Neutrophil (primary cell): Measurements from ENCODE around the gene RAD51B.

Experiments
- H3K27ac ChIP-seq: fragments of 200-600 bp; sonication (generic); 2 replicates; pipeline ENCODE4 v1.5.1; 2016; ENCODE audit warnings: mild to moderate bottlenecking, moderate library complexity
- H3K27me3 ChIP-seq: fragments of 200-600 bp; sonication (generic); 2 replicates; pipeline ENCODE4 v1.6.0; 2016; ENCODE audit warnings: mild to moderate bottlenecking
- H3K36me3 ChIP-seq: fragments of 200-600 bp; sonication (generic); 2 replicates; pipeline ENCODE4 v1.5.1; 2017
- H3K4me1 ChIP-seq, 2 experiments: fragments of 200-600 bp in 1 of 2; sonication (generic) in 1 of 2; 1 replicate in 1 of 2; 2 replicates in 1 of 2; pipeline versions ENCODE4 v1.5.1 to v1.6.1; 2013 to 2016; ENCODE audit warnings: low read depth in 1 of 2, low read length in 1 of 2, mild to moderate bottlenecking in 1 of 2, moderate library complexity in 1 of 2; ENCODE audit not compliant: control insufficient read depth in 1 of 2, insufficient read depth in 1 of 2
- H3K4me3 ChIP-seq, 2 experiments: fragments of 200-600 bp in 1 of 2; sonication (generic) in 1 of 2; 1 replicate in 1 of 2; 2 replicates in 1 of 2; pipeline ENCODE4 v1.5.1; 2013 to 2016; ENCODE audit warnings: low read depth in 1 of 2, low read length in 1 of 2, mild to moderate bottlenecking in 1 of 2, moderate library complexity in 1 of 2
- H3K9me3 ChIP-seq: fragments of 200-600 bp; sonication (generic); 2 replicates; pipeline ENCODE4 v1.5.1; 2016
- CTCF ChIP-seq: fragments of 200-600 bp; sonication (generic); IDR thresholded peaks from 2 replicates; pipeline ENCODE4 v1.5.1; 2016; ENCODE audit warnings: antibody characterized with exemption

Gene RAD51B

GRCh38 chr14:68357777-68358176 is 538.2 kb downstream of the RAD51B start:
- H3K9me3 ChIP-seq, result no peaks in the 10 kb centered on the region
- no peak overlapping the region for H3K27ac ChIP-seq
- H3K4me3 ChIP-seq, result no peak overlapping the region
- no peaks in the 10 kb centered on the region for H3K36me3 ChIP-seq
- H3K27me3 ChIP-seq, result no peaks in the 10 kb centered on the region
- TF ChIP-seq CTCF, result no peak
- H3K4me1 ChIP-seq, result peaks cover 9 to 23% of the 10 kb centered on the region in 2 experiments

GRCh38 chr14:68358500-68358899 is 538.9 kb downstream of the RAD51B start:
- Histone ChIP-seq H3K36me3 (no peaks in the 10 kb centered on the region), H3K4me1 (peaks cover 16 to 30% of the 10 kb centered on the region in 2 experiments), H3K27ac (no peak overlapping the region), H3K4me3 (no peak overlapping the region), H3K27me3 (no peaks in the 10 kb centered on the region), H3K9me3 (no peaks in the 10 kb centered on the region)
- no peak for TF ChIP-seq CTCF

GRCh38 chr14:68359022-68359836 is 539.6 kb downstream of the RAD51B start:
- Histone ChIP-seq H3K4me1 (peaks cover 23 to 37% of the 10 kb centered on the region in 2 experiments), H3K27me3 (no peaks in the 10 kb centered on the region), H3K27ac (peak overlapping the region; percentile 53), H3K9me3 (no peaks in the 10 kb centered on the region), H3K36me3 (no peaks in the 10 kb centered on the region), H3K4me3 (no peak overlapping the region)
- no peak for TF ChIP-seq CTCF

GRCh38 chr14:68359837-68360552 is 540.4 kb downstream of the RAD51B start:
- Histone ChIP-seq H3K27ac (peak overlapping the region; percentile 53), H3K9me3 (no peaks in the 10 kb centered on the region), H3K4me3 (no peak overlapping the region), H3K27me3 (no peaks in the 10 kb centered on the region), H3K36me3 (no peaks in the 10 kb centered on the region), H3K4me1 (peaks cover 23 to 38% of the 10 kb centered on the region in 2 experiments)
- no peak for TF ChIP-seq CTCF

GRCh38 chr14:68361231-68361630 is 541.7 kb downstream of the RAD51B start:
- H3K9me3 ChIP-seq, result no peaks in the 10 kb centered on the region
- no peak overlapping the region for H3K4me3 ChIP-seq
- no peaks in the 10 kb centered on the region for H3K27me3 ChIP-seq
- no peak overlapping the region for H3K27ac ChIP-seq
- TF ChIP-seq CTCF, result no peak
- H3K4me1 ChIP-seq, result peaks cover 23 to 38% of the 10 kb centered on the region in 2 experiments
- no peaks in the 10 kb centered on the region for H3K36me3 ChIP-seq
